Measurements from ENCODE around the gene SIK2. TPM values are rescaled to one million over a fixed set of nuclear protein-coding genes. Genes with fewer than 3 reads are reported as not detected.

Gene SIK2
- total and polyA plus RNA-seq, 9 of the 15 experiments (the other 6 are each of a cell fraction or from before 2014, with no cell fraction given) = 0.74 to 11.6 (median 3.8) TPM

DNA sequence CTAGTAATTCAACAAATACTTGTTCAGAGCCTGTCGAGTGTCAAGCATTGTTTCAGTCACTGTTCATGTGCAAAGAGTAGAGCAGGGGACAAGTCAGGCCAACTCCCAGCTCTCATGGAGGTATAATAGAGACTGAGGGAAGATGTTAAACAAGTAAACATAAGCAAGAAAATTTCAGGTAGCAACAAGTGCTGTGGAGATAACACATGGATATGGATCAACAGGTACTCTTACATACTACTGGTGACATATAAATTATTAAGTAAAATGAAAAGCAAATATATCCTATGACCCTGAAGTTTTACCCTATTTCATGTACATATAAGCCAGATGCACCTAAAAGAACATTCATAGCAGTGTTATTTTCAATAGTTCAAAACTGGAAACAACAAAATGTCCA lies 42.7 kb downstream of the SIK2 start:
- TF ChIP-seq, protein P1, sequence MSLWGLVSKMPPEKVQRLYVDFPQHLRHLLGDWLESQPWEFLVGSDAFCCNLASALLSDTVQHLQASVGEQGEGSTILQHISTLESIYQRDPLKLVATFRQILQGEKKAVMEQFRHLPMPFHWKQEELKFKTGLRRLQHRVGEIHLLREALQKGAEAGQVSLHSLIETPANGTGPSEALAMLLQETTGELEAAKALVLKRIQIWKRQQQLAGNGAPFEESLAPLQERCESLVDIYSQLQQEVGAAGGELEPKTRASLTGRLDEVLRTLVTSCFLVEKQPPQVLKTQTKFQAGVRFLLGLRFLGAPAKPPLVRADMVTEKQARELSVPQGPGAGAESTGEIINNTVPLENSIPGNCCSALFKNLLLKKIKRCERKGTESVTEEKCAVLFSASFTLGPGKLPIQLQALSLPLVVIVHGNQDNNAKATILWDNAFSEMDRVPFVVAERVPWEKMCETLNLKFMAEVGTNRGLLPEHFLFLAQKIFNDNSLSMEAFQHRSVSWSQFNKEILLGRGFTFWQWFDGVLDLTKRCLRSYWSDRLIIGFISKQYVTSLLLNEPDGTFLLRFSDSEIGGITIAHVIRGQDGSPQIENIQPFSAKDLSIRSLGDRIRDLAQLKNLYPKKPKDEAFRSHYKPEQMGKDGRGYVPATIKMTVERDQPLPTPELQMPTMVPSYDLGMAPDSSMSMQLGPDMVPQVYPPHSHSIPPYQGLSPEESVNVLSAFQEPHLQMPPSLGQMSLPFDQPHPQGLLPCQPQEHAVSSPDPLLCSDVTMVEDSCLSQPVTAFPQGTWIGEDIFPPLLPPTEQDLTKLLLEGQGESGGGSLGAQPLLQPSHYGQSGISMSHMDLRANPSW (CRISPR knock-in tag; IDR thresholded peaks at IDR 0.05) = no peak
- TF ChIP-seq, protein P2, sequence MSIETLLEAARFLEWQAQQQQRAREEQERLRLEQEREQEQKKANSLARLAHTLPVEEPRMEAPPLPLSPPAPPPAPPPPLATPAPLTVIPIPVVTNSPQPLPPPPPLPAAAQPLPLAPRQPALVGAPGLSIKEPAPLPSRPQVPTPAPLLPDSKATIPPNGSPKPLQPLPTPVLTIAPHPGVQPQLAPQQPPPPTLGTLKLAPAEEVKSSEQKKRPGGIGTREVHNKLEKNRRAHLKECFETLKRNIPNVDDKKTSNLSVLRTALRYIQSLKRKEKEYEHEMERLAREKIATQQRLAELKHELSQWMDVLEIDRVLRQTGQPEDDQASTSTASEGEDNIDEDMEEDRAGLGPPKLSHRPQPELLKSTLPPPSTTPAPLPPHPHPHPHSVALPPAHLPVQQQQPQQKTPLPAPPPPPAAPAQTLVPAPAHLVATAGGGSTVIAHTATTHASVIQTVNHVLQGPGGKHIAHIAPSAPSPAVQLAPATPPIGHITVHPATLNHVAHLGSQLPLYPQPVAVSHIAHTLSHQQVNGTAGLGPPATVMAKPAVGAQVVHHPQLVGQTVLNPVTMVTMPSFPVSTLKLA (conservative IDR thresholded peaks at IDR 0.05) = no peak
- TF ChIP-seq, protein P3, sequence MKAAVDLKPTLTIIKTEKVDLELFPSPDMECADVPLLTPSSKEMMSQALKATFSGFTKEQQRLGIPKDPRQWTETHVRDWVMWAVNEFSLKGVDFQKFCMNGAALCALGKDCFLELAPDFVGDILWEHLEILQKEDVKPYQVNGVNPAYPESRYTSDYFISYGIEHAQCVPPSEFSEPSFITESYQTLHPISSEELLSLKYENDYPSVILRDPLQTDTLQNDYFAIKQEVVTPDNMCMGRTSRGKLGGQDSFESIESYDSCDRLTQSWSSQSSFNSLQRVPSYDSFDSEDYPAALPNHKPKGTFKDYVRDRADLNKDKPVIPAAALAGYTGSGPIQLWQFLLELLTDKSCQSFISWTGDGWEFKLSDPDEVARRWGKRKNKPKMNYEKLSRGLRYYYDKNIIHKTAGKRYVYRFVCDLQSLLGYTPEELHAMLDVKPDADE (conservative IDR thresholded peaks at IDR 0.05; ENCODE audit: control insufficient read depth, low read depth, low read length) = no peak
- TF ChIP-seq ZNF124 (CRISPR knock-in tag; IDR thresholded peaks at IDR 0.05) (no peak), RB1 (IDR thresholded peaks at IDR 0.05; ENCODE audit: low read depth) (no peak)
- Histone ChIP-seq H3K4me1 (replicated peaks in 1 of 2; ENCODE audit: control insufficient read depth in 2 of 2, insufficient read depth in 2 of 2, low read length in 2 of 2) (no peaks in the 10 kb centered on the region), H2AFZ (ENCODE audit: low read depth, low read length) (no peak overlapping the region), H4K20me1 (replicated peaks; ENCODE audit: control insufficient read depth, insufficient read depth, low read length) (no peaks in the 10 kb centered on the region), H3K4me3 (no peak overlapping the region), H3K4me2 (ENCODE audit: insufficient read depth, low read length) (no peak overlapping the region), H3K36me3 (ENCODE audit: control insufficient read depth, insufficient read depth, low read length) (no peaks in the 10 kb centered on the region; the same call in 2 of the 3 replicates), H3K9me1 (ENCODE audit: control insufficient read depth, insufficient read depth, low read length) (no peaks in the 10 kb centered on the region), H3K9me3 (replicated peaks; ENCODE audit: control insufficient read depth, insufficient read depth, low read depth, low read length) (no peaks in the 10 kb centered on the region), H3K27me3 (ENCODE audit: control insufficient read depth in 2 of 2, insufficient read depth in 2 of 2, low read length in 2 of 2) (no peaks in the 10 kb centered on the region), H3K79me2 (ENCODE audit: control insufficient read depth, insufficient read depth, low read length) (no peaks in the 10 kb centered on the region), H3K9ac (ENCODE audit: insufficient read depth in 1 of 2, low read depth in 2 of 2, low read length in 2 of 2) (no peak overlapping the region), H3K27ac (ENCODE audit: extremely low read depth, low read depth, low read length) (no peak overlapping the region)
- CTCF ChIA-PET (ENCODE audit: low intra/inter-chr PET ratio) = no interaction called here
- in situ Hi-C loops (cut with MboI) = no loop called here
- FAIRE-seq (no peak), ATAC-seq (no peak), DNase-seq (ENCODE audit: extremely low read depth in 1 of 4, low spot score in 3 of 4) (no peak)
- POLR2A ChIA-PET = no interaction called here
- intact Hi-C loops (cut with micrococcal nuclease) = no loop called here
- 83% methylated on average over 1 of the region's 1 CpG for WGBS (ENCODE audit: insufficient coverage, low coverage, missing lambda C conversion rate)
- BruUV-seq (replicated peaks) = no TSS peak
